Activated CD8-positive, alpha-beta memory T cell treated with anti-CD3 and anti-CD28 coated beads, Interleukin-2, amount 50 U/mL, for 24 hours (primary cell): ENCODE measurements around the gene EMC7.

ENCODE experiments used
- DNase-seq: peaks from one replicate; pipeline ENCODE4 v3.0.0-alpha.2; 2020; ENCODE audit errors: extremely low read depth

Gene EMC7

GRCh38 chr15:34038871-34039789 is 62.5 kb downstream of the EMC7 start, which contains the start of gene AVEN:
Gene AVEN, minus strand, starts transcription at chr15:34039204. Its CDS starts 158 bp downstream, at chr15:34039046.
- DNase-seq = peak; percentile 21

GRCh38 chr15:34038023-34038870 is 63.4 kb downstream of the EMC7 start:
- peak; percentile 15 for DNase-seq
